ENCODE measurements around the gene HAUS7. TPM values are rescaled to one million over a fixed set of nuclear protein-coding genes. Genes with fewer than 3 reads are reported as not detected.

The HAUS7 gene
- total and polyA plus RNA-seq, 2 experiments from 2014 or later = 24.5 to 28.3 TPM

- WGBS, 2 experiments (ENCODE audit: low coverage in 1 of 2, low lambda C conversion rate in 2 of 2, missing lambda C conversion rate in 2 of 2) = 31% methylated on average over 8 to 9 of the region's 9 CpGs
- TF ChIP-seq EZH2 (IDR thresholded peaks at IDR 0.05; ENCODE audit: insufficient read depth, poor library complexity, severe bottlenecking) (no peak), EZH2phosphoT487 (IDR thresholded peaks at IDR 0.05; ENCODE audit: insufficient read depth, low read depth) (no peak)
- Histone ChIP-seq H2AFZ (no peak overlapping the region), H3K4me3 (no peak overlapping the region), H4K20me1 (ENCODE audit: insufficient read depth) (no peaks in the 10 kb centered on the region), H3K27ac (no peak overlapping the region), H3K27me3 (replicated peaks; ENCODE audit: insufficient read depth) (no peaks in the 10 kb centered on the region; the same call in none of the 2 replicates), H3K4me2 (ENCODE audit: unreplicated experiment) (no peak overlapping the region), H3F3A (ENCODE audit: insufficient read depth) (no peaks in the 10 kb centered on the region), H3K9ac (no peak overlapping the region), H3K36me3 (ENCODE audit: low read depth) (no peaks in the 10 kb centered on the region), H3K79me2 (ENCODE audit: insufficient read depth) (no peaks in the 10 kb centered on the region), H3K9me3 (ENCODE audit: low read depth) (no peaks in the 10 kb centered on the region), H3K9me2 (ENCODE audit: insufficient read depth) (no peaks in the 10 kb centered on the region), H3K4me1 (ENCODE audit: insufficient read depth) (no peaks in the 10 kb centered on the region)
- peak; percentile 41 for DNase-seq
- in situ Hi-C loops (cut with MboI) = no loop called here
Observed at GRCh38 chrX:153414856-153415510, 55.4 kb downstream of the HAUS7 start.

GRCh38 chrX:153413731-153414130 lies 56.6 kb downstream of the HAUS7 start:
- in situ Hi-C loops (cut with MboI) = no loop called here
- no peaks in the 10 kb centered on the region for H3K9me2 ChIP-seq (ENCODE audit: insufficient read depth)
- DNase-seq = no peak
- WGBS, 2 experiments (ENCODE audit: low coverage in 1 of 2, low lambda C conversion rate in 2 of 2, missing lambda C conversion rate in 2 of 2) = 63 to 66% methylated on average over 5 to 7 of the region's 11 CpGs
- H3K4me1 ChIP-seq (ENCODE audit: insufficient read depth) = no peaks in the 10 kb centered on the region
- no peaks in the 10 kb centered on the region for H3K9me3 ChIP-seq (ENCODE audit: low read depth)
- H3K27ac ChIP-seq = no peak overlapping the region
- no peaks in the 10 kb centered on the region for H3F3A ChIP-seq (ENCODE audit: insufficient read depth)
- no peak overlapping the region for H2AFZ ChIP-seq
- no peak overlapping the region for H3K4me2 ChIP-seq (ENCODE audit: unreplicated experiment)
- no peaks in the 10 kb centered on the region for H4K20me1 ChIP-seq (ENCODE audit: insufficient read depth)
- no peak overlapping the region for H3K9ac ChIP-seq
- no peaks in the 10 kb centered on the region for H3K36me3 ChIP-seq (ENCODE audit: low read depth)
- no peak for TF ChIP-seq EZH2phosphoT487 (IDR thresholded peaks at IDR 0.05; ENCODE audit: insufficient read depth, low read depth)
- TF ChIP-seq EZH2 (IDR thresholded peaks at IDR 0.05; ENCODE audit: insufficient read depth, poor library complexity, severe bottlenecking) = no peak
- H3K4me3 ChIP-seq = no peak overlapping the region
- H3K27me3 ChIP-seq (replicated peaks; ENCODE audit: insufficient read depth) = no peaks in the 10 kb centered on the region; the same call in none of the 2 replicates
- no peaks in the 10 kb centered on the region for H3K79me2 ChIP-seq (ENCODE audit: insufficient read depth)

- no peak for DNase-seq
- H2AFZ ChIP-seq = no peak overlapping the region
- no peaks in the 10 kb centered on the region for H3K79me2 ChIP-seq (ENCODE audit: insufficient read depth)
- H3K36me3 ChIP-seq (ENCODE audit: low read depth) = no peaks in the 10 kb centered on the region
- no peaks in the 10 kb centered on the region for H3K4me1 ChIP-seq (ENCODE audit: insufficient read depth)
- no peaks in the 10 kb centered on the region for H3F3A ChIP-seq (ENCODE audit: insufficient read depth)
- H3K9me2 ChIP-seq (ENCODE audit: insufficient read depth) = no peaks in the 10 kb centered on the region
- no peak overlapping the region for H3K9ac ChIP-seq
- in situ Hi-C loops (cut with MboI) = no loop called here
- H3K4me3 ChIP-seq = no peak overlapping the region
- no peak overlapping the region for H3K4me2 ChIP-seq (ENCODE audit: unreplicated experiment)
- no peak overlapping the region for H3K27ac ChIP-seq
- TF ChIP-seq EZH2 (IDR thresholded peaks at IDR 0.05; ENCODE audit: insufficient read depth, poor library complexity, severe bottlenecking) = no peak
- no peak for TF ChIP-seq EZH2phosphoT487 (IDR thresholded peaks at IDR 0.05; ENCODE audit: insufficient read depth, low read depth)
- no peaks in the 10 kb centered on the region for H3K9me3 ChIP-seq (ENCODE audit: low read depth)
- no peaks in the 10 kb centered on the region for H4K20me1 ChIP-seq (ENCODE audit: insufficient read depth)
- WGBS, 2 experiments (ENCODE audit: low coverage in 1 of 2, low lambda C conversion rate in 2 of 2, missing lambda C conversion rate in 2 of 2) = 76 to 77% methylated on average over 13 to 17 of the region's 23 CpGs
- no peaks in the 10 kb centered on the region; the same call in none of the 2 replicates for H3K27me3 ChIP-seq (replicated peaks; ENCODE audit: insufficient read depth)
Observed at GRCh38 chrX:153412746-153413720, 57.3 kb downstream of the HAUS7 start.

GRCh38 chrX:153411988-153412574 lies 58.3 kb downstream of the HAUS7 start:
- in situ Hi-C loops (cut with MboI) = no loop called here
- WGBS, 2 experiments (ENCODE audit: low coverage in 1 of 2, low lambda C conversion rate in 2 of 2, missing lambda C conversion rate in 2 of 2) = 47 to 49% methylated on average over 15 to 17 of the region's 17 CpGs
- Histone ChIP-seq H3K4me3 (no peak overlapping the region), H3K4me1 (ENCODE audit: insufficient read depth) (no peaks in the 10 kb centered on the region), H3F3A (ENCODE audit: insufficient read depth) (no peaks in the 10 kb centered on the region), H3K9ac (no peak overlapping the region), H3K9me2 (ENCODE audit: insufficient read depth) (no peaks in the 10 kb centered on the region), H3K27me3 (replicated peaks; ENCODE audit: insufficient read depth) (no peaks in the 10 kb centered on the region; the same call in none of the 2 replicates), H3K4me2 (ENCODE audit: unreplicated experiment) (no peak overlapping the region), H3K9me3 (ENCODE audit: low read depth) (no peaks in the 10 kb centered on the region), H3K36me3 (ENCODE audit: low read depth) (no peaks in the 10 kb centered on the region), H3K79me2 (ENCODE audit: insufficient read depth) (no peaks in the 10 kb centered on the region), H2AFZ (no peak overlapping the region), H4K20me1 (ENCODE audit: insufficient read depth) (no peaks in the 10 kb centered on the region), H3K27ac (no peak overlapping the region)
- peak; percentile 23 for DNase-seq
- no peak for TF ChIP-seq EZH2 (IDR thresholded peaks at IDR 0.05; ENCODE audit: insufficient read depth, poor library complexity, severe bottlenecking)
- no peak for TF ChIP-seq EZH2phosphoT487 (IDR thresholded peaks at IDR 0.05; ENCODE audit: insufficient read depth, low read depth)
